HEK293 (cell line): ENCODE results near the gene CAPN15.

Experiments used
- CTCF ChIP-seq: fragments of 450-650 bp; formaldehyde crosslinking; IDR thresholded peaks from 2 replicates; pipeline ENCODE4 v1.5.1; 2016; ENCODE audit warnings: missing biosample characterization, missing genetic modification characterization
- KLF1 ChIP-seq: fragments of 450-650 bp; formaldehyde crosslinking; IDR thresholded peaks from 2 replicates; pipeline ENCODE4 v1.5.1; 2016; ENCODE audit warnings: missing biosample characterization, missing genetic modification characterization
- KLF9 ChIP-seq: fragments of 450-650 bp; formaldehyde crosslinking; IDR thresholded peaks from 2 replicates; pipeline ENCODE4 v1.5.1; 2016; ENCODE audit warnings: missing biosample characterization, missing genetic modification characterization, low read depth
- REST ChIP-seq: fragments of 450-650 bp; formaldehyde crosslinking; IDR thresholded peaks from 2 replicates; pipeline ENCODE4 v1.5.1; 2016; ENCODE audit warnings: missing biosample characterization, missing genetic modification characterization
- SETDB1 ChIP-seq: IDR thresholded peaks from one replicate; pipeline ENCODE4 v1.6.1; 2017; ENCODE audit warnings: mild to moderate bottlenecking, low read length, moderate library complexity, mixed read lengths; ENCODE audit not compliant: insufficient read length
- ZBTB10 ChIP-seq: fragments of 450-650 bp; formaldehyde crosslinking; IDR thresholded peaks from 2 replicates; pipeline ENCODE4 v1.5.1; 2016; ENCODE audit warnings: missing biosample characterization, missing genetic modification characterization
- ZNF214 ChIP-seq: fragments of 450-650 bp; formaldehyde crosslinking; IDR thresholded peaks from 2 replicates; pipeline ENCODE4 v1.5.1; 2017; ENCODE audit warnings: missing biosample characterization, mild to moderate bottlenecking, missing genetic modification characterization, borderline replicate concordance
- ZNF423 ChIP-seq: fragments of 450-650 bp; formaldehyde crosslinking; IDR thresholded peaks from 2 replicates; pipeline ENCODE4 v1.5.1; 2016; ENCODE audit warnings: missing biosample characterization, missing genetic modification characterization

- no peak for TF ChIP-seq ZNF423 (tag by site-specific recombination)
- no peak for TF ChIP-seq CTCF (tag by site-specific recombination)
- no peak for TF ChIP-seq SETDB1
- no peak for TF ChIP-seq ZNF214 (tag by site-specific recombination)
- TF ChIP-seq KLF1 (tag by site-specific recombination), result no peak
- no peak for TF ChIP-seq ZBTB10 (tag by site-specific recombination)
- TF ChIP-seq REST (tag by site-specific recombination), result no peak
- no peak for TF ChIP-seq KLF9
These were observed 27.6 kb upstream of the CAPN15 start for GRCh38 chr16:499924-500323.
